GM19099 (cell line): Measurements from ENCODE around the gene COL5A1.

Experiments
- POLR2A ChIP-seq: IDR thresholded peaks from 3 replicates; pipeline ENCODE4 v1.6.1; 2011; ENCODE audit warnings: low read depth; ENCODE audit not compliant: insufficient read length; ENCODE audit errors: extremely low read depth

COL5A1 gene

DNA sequence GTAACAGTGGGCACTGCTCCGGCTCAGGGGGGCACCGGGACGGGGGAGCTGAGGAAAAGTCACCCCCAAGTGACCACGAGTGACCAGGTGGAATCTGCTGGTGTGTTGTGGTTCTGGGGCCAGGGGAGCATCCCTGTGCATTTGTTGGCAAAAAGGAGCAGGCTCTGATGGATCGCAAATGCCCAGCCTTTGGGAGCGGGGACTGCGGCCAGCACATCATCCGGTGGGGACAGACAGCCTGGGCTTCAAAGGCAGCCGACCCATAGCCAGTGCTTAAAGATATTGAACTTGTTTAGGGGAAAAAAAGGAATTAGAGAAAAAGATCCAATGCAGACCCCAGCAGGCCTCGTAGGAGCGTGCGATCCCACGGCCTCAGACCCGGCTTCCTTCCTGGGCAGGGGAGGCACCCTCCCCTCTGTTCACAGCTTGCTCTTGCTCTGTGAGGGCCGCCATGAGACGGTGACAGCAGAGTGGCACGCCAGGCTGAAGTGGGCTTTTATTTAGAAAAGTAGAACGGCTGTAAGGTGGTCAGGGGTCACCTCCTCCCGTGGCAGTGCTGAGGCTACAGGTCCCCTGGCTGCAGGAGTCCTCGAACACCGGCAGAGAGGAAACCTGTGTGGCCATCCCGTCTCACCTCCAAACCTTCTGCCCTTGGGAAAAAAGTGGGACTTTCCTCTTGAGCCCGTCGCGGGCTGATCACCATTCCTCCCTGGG, 41.2 kb downstream of the COL5A1 start:
- no peak for TF ChIP-seq POLR2A

DNA sequence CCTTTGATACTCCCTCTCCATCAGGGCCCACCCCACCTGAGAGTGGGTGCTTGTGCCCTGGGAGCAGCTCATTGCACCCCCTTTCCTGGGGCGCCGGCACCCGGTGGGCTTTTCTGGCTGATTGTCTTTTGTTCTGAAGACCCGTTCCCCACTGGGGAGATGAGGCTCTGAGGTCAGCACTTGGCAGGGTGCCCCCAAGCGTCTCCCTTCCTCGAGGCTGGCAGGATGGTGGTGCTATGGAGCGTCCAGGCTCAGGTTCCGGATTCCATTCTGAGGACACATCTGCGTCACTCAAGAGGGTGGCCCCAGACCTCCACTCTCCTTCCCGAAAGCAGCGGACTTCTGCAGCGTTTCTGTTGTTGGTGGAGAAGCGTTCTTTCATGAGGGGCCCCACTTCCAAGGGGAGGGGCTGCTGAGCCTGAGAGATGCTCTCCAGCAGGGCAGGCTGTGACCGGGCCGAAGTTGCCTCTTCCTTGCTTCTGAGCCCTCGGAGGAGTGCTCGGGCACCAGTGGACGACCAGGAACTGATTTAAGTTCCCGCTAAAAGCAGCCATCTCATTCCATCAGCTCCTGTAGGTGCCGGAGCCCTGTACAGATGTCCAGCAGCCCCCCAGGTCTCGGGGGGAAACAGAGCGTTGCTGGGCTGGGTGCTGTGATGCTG, 42.2 kb downstream of the COL5A1 start:
- TF ChIP-seq POLR2A, result no peak

DNA sequence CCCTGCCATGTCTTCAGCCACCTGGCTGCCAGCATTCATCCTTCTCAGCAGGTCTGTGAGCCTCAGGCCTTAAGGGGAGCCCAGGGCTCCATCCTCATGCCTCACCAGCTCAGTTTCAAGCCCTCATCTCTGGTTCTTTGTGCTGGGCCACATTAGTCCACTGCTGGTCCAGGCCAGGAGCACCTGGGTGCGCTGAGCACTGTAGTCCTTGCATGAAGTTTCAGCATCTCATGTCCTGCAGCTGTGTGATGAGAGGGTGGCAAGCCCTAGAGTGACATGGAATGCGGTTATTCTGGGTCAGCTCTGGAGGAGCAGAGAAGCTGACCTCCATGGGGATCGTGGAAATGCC, 42.7 kb downstream of the COL5A1 start:
- no peak for TF ChIP-seq POLR2A

DNA sequence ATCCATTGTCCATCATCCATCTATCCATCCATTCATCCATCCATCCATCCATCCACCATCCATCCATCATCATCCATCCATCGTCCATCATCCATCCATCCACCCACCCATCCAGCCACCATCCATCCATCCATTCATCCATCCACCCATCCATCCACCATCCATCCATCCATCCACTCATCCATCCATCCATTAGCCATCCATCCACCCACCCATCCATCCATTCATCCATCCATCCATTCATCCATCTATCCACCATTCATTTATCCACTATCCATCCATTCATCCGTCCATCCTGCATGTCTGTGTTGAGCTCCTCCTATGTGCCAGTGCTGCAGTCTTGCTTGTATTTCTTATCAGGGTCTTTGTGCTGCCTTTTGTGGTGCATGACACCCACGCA, 44.2 kb downstream of the COL5A1 start:
- TF ChIP-seq POLR2A, result no peak

DNA sequence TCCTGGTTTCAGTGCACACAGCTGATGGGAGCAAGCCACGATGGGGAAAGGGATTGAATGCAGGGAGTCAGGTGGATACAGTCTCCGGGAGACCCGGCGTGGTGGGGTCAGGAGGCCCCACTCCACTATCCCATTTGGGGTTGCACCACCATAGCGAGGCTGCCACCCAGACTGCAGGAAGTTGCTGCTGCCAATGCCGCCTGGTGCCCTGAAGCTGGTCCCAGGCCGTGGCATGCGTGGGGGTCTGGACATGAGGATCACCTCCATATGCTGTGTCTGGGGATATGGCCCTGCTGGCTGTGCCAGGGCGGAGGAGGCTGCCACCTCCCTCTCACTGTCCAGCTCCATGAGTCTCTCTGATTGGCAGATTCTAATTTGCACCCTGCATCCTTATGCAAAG, 45.3 kb downstream of the COL5A1 start:
- TF ChIP-seq POLR2A, result no peak

DNA sequence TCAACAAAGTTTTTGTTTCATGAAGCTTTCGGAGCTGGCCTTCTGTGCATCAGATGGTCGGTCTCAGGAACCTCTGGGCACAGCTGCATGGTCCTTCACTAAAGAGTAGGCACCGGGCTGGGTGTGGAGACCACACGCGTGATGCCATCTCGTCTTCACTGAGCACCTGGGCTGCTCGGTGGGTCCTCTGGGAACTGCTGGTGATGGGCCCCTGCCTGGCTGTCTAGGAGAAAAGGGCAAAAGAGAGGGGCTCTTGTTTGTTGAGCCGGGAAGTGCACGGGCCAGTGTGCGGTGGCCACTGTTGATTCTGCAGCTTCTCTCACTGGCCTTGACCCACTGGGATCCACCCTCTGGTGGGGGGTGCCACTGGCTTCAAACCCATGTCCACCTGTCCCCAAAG, 46.0 kb downstream of the COL5A1 start:
- no peak for TF ChIP-seq POLR2A

DNA sequence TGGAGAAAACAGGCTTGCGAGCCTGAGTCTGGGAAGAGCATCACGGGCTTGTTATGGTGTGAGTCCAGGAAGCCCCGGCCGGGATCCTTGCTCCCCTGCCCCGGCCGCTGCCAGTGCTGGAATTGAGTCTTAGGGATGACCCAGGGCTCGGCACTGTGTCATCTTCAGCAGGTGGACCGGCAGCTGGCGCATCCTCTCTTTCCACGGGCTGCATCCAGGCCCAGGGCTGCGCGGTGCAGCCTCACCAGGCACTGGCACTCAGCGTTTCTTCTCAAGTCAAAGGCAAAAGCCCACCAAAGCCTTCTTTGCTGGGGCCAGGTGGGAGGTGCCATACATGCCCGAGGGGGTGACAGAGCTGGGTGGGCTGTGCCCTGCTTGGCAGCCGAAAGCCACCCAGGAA, 46.6 kb downstream of the COL5A1 start:
- no peak for TF ChIP-seq POLR2A

DNA sequence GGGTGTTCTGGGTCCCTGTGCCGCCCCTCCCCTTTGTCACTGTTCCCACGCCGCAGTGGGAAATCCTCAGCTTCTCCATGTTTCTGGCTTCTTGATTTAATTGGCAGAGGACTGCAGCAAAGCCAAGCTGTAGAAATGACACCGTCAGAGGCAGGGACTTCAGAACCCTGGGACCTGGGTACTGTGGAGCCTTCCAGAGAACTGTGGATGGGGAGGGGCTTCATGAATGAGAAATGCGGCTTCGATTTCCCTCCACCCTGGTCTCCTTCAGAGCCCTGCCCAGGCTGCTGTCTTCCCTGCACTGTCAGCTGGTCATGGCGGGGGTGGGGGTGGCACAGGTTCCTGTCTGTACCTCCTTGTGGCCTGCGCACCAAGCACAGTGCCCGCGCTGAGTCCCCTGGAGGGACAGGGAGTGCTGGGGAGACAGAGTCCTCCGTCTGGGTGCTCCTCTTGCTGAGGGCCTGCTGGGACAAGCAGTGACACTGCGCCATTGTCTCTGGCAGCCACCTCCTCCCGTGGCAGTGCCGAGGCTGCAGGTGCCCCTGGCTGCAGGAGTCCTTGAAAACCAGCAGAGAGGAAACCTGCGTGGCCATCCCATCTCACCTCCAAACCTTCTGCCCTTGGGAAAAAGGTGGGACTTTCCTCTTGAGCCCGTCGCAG, 47.2 kb downstream of the COL5A1 start:
- TF ChIP-seq POLR2A, result no peak

DNA sequence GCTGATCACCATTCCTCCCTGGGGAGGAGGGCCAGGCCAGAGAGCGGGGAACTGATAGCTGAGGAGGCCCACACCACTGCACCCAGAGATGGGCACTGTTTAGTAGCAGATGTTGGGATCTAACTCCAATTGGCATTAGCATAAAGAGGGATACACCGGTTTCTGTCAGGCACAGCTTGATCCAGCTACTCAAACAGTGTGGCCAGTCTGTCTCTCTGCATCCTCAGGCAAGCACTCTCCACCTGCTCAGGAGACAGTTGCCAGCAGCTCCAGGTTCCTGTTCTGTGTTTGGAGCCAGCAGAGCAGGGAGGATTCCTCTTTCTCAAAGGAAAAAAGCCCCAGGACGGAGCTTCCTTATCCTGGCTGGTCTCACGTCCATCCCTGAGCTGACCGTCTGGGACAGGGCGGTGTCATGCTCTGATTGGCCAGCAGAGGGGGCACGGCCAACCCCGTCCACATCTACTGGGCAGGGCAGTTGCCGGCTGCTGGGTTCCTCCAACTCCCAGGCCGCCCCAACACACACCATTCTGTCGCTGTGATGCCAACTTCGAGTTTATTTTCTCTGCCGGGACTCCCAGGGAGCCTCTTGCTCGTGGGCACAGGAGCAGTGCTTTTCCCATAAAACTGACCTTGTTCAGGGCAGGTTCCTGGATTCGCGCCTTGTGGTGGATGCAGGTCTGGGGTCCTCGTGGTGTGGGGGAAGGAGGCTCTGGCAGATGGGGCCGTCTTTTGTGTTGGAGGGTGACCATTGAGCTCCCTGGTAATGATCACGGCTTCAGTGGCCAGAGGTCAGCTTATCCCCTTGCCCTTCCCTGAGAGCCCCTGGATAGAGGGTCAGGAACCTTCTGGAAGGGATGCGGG, 47.9 kb downstream of the COL5A1 start:
- no peak for TF ChIP-seq POLR2A

DNA sequence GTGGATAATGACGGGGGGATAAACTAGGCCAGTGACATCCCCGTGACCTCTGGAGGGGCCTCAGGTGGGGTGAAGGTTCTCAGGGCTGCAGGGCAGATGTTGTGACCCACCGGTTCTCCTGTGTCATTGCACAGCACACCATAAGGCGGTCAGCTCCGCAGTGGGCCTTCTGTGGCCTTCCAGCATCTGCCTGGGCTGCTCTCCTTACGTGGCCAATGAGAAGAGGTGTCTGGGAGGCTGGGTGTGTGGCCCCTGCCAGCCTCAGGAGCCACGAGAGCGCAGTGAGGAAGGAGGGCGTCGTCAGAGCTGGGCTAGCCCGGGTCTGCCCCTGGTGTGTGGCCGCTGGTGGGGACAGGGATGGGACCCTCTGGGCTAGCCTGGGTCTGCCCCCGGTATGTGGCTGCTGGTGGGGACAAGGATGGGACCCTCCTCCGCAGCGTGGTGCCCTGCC, 48.7 kb downstream of the COL5A1 start:
- TF ChIP-seq POLR2A, result no peak

DNA sequence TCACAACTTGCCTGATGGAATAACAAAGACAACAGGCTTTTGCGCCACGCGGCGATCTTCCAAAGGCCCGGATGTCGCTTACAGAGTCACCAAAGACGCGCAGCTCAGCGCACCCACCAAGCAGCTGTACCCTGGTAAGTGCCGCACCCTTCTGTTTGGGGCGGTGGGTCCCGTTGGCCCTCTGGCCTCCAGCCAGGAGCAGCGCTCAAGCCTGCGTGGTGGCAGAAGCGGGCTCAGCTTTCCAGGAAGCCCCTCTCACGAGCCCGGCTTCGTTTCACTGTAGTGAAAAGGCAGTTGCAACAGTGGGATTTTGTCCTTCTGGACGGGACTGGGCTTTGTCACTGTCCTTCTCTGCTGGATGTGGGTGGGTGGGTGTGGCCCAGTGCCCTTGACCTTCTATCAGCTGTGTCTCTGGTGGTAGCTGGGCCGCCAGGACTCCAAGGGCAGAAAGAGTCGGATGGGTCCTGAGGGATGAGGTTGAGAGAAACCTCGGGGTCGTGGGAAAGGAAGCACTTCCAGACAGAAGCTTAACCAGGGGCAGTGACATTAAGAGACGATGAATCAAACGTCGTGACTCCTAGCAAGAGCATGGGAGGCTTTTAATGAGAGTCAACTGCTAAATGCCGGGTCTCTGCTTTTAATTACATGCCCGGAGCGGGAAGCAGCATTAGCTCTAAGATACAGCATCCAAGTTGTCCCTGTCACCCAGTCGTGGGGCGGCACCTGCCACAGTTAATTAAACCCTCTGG, 49.5 kb downstream of the COL5A1 start:
- no peak for TF ChIP-seq POLR2A

DNA sequence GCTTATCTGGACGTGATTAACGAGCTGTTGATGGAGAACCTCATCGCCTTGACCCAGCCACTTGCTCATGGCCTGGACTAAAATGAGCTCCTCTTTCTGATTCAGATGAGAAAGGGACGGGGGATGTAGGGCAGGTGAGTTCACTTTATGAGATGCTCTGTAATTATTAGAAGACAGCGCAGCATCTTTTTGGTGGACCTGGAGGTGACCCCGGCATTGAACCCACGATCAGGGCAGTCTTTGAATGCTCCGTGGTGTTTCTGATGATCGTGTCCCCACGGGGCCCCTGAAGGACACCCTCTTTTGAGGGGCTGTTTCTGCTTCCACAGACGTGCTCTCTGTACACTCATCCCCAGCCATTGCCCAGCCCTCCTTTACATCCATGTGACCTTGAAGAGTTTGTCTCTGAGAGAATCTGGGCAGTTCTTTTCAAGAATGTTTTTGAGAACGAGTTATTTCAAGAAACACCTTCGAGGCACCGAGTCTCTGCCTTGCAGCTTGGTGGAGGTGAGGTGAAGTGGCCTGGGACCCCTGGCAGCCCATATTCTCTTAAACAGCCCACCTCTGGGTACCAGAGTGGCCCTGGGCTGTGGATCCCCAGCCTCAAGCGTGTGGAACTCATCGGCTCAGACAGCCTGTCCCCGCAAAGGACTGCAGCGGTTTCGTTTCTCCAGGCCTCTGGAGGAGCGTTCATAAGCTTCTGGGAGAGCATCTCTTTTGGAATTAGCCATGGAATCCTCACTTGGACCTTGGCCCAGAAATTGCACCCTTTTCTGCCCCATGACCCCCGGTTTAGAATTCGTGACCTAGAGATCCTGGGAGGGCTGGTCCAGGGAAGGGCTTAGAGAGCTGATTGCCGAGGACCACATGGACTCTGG, 50.3 kb downstream of the COL5A1 start:
- TF ChIP-seq POLR2A, result no peak

DNA sequence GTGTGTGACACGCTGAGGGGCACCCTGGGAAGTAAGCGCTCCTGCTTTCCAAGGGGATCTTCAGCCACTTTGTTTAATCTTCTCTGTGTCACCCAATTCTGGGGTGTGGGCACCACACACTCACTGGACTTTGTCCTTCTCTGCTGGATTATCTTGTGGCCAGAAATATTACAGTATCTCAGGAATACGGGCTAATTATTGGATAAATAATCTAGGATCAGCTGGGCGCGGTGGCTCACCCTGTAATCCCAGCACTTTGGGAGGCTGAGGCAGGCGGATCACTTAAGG, 50.9 kb downstream of the COL5A1 start:
- TF ChIP-seq POLR2A, result no peak

DNA sequence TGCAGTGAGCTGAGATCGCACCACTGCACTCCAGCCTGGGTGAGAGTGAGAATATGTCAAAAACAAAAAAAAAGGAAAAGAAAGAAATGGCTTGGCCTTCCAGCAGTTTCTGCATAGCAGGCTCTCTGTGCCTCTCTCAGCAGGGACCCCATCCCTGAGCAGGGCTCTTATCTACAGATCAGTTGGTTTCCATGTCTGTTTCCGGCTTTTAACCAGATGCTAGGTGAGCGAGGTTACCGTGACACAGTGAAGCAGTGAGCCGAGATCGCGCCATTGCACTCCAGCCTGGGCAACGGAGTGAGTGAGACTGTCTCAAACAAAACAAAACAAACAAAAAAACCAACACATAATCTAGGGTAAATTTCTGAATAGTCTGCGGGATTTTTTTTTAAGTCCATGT, 51.4 kb downstream of the COL5A1 start:
- no peak for TF ChIP-seq POLR2A
